GM12891 (cell line): ENCODE measurements around the gene ADCY3.

Experiments used
- DNase-seq: peaks from one replicate; pipeline ENCODE4 v3.0.0; 2011; ENCODE audit warnings: low spot score; ENCODE audit not compliant: insufficient read length
- FAIRE-seq: peaks from 2 replicates; lab custom pipeline; 2011; peaks lifted over from hg19 to GRCh38; lab: Jason Lieb, UNC
- PAX5 ChIP-seq: IDR thresholded peaks from 2 replicates; pipeline ENCODE4 v1.6.1; 2011; ENCODE audit warnings: low read length, moderate library complexity, mild to moderate bottlenecking; ENCODE audit not compliant: insufficient read depth, severe bottlenecking
- POLR2A ChIP-seq: IDR thresholded peaks from 2 replicates; pipeline ENCODE4 v1.6.1; 2011; ENCODE audit warnings: low read depth, low read length, control low read depth
- POLR2AphosphoS5 ChIP-seq: IDR thresholded peaks from 2 replicates; pipeline ENCODE4 v1.6.1; 2011; ENCODE audit warnings: low read depth, low read length, control low read depth
- POU2F2 ChIP-seq: IDR thresholded peaks from 2 replicates; pipeline ENCODE4 v1.6.1; 2011; ENCODE audit warnings: low read depth, mild to moderate bottlenecking, control low read depth, low read length, moderate library complexity
- SPI1 ChIP-seq: IDR thresholded peaks from 2 replicates; pipeline ENCODE4 v1.6.1; 2011; ENCODE audit warnings: low read depth, low read length, control low read depth
- TAF1 ChIP-seq: IDR thresholded peaks from 2 replicates; pipeline ENCODE4 v1.6.1; 2011; ENCODE audit warnings: low read depth, low read length, control low read depth

Gene ADCY3

DNA sequence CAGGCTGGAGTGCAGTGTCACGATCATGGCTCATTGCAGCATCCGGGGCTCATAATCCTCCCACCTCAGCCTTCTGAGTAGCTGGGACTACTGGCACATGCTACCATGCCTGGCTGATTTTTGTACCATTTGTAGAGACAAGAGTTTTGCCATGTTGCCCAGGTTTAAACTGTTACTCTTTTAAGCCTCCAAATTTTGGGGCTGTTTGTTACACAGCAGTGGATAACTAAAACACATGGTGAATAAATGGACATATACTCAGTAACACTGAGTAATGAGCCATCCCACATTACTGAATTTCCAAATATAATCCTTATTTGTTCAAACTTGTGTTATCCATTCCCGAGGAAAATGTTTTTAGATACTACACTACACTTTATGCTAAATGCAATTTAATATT lies 9.8 kb downstream of the ADCY3 start:
- DNase-seq, result no peak
- no peak for TF ChIP-seq TAF1
- FAIRE-seq, result no peak

DNA sequence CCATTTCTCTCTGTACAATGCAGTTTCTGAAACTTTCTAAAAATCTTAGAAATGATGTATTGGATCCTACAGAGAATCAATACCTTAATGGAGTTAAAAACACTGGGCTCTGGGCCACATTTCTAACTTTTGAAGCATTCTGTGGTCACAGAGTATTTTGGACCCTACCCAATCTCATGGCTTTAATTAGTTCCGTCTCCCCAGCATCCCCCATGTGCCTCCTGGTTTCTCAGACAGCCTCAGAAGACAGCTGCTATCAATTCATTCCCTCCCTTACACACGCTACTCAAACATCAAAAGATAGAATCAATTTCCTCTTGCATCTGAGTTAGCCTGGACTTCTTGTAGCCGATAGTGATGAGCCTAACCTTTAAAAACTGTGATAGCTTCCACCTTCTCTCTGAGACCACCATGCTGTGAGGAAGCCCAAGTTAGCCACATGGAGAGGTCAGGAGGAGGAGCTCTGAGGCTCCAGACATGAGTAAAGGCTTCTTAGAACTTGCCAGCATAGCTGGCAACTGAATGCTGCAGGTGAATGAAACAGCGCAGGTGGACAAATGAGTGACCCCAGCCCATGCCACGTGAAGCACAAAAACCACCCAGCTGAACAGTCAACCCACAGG lies 10.4 kb downstream of the ADCY3 start:
- TF ChIP-seq PAX5 (no peak), TAF1 (no peak), POLR2A (no peak), POU2F2 (no peak), SPI1 (no peak), POLR2AphosphoS5 (no peak)
- FAIRE-seq (no peak), DNase-seq (no peak)

DNA sequence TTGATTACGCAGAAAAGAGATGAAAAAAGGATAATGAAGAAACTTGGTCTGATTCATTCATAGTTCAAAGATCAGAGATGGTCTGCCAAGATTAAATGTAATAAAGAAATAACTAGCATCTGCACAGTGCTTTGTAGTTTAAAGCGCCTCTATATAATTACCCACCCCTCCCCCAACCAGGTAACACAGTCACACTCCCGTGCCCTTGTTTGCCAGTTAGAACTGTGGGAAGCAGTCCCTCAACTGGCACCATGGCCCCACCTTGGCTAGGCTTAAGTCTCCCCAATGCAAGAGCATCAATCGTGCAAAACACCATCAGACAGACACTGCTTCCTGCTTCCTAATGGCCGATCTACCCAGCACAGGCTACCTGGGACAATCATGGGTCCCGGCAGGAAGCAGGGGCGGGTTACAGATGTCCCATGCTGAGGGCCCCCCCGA lies 11.6 kb downstream of the ADCY3 start:
- DNase-seq (no peak), FAIRE-seq (no peak)
- no peak for TF ChIP-seq SPI1
- no peak for TF ChIP-seq POLR2AphosphoS5
- TF ChIP-seq POLR2A, result no peak
- no peak for TF ChIP-seq POU2F2
- no peak for TF ChIP-seq PAX5
- TF ChIP-seq TAF1, result no peak

DNA sequence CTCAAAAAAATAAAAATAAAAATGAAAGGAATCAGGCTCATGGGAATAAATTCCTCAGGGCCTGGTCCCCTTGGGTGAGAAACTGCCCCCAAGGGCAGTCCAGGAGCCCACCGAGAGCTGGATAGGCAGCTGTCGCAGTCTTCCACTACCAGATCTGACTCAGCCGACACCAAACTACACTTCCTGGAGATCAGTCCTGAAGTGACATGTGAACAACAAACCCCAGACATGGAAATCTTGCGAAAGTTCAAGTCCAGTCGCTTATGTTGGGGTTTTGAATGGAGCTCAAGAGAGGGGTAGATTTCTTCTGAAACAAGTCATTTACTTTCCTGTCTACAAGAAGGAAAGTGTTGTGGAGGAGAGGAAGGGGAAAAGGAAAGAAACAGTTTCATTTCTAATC lies 12.9 kb downstream of the ADCY3 start:
- DNase-seq, result no peak
- FAIRE-seq, result no peak
- TF ChIP-seq POLR2AphosphoS5, result no peak
- no peak for TF ChIP-seq PAX5
- no peak for TF ChIP-seq POU2F2
- no peak for TF ChIP-seq TAF1
- no peak for TF ChIP-seq POLR2A
- no peak for TF ChIP-seq SPI1

DNA sequence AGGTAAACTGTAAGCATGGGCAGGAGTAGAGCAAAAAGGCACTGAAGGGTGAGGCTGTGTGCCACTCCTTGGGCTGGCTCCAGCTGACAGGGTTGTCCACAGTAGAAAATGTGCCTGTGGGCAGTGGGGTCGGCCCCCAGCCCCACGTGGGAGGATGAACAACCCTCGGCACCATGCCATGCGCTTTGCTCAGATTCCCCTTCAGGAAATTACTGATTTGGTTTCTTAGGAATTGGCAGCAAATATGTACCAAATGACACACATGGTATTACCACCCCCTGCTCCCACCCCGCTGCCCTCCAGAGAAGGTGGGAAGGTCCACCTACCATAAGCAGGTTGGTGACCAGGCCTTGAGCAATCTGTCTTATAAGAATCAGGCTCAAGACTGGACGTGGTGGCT lies 13.6 kb downstream of the ADCY3 start:
- TF ChIP-seq PAX5 (no peak), SPI1 (no peak), POLR2A (no peak)
- no peak for DNase-seq
- no peak for FAIRE-seq

DNA sequence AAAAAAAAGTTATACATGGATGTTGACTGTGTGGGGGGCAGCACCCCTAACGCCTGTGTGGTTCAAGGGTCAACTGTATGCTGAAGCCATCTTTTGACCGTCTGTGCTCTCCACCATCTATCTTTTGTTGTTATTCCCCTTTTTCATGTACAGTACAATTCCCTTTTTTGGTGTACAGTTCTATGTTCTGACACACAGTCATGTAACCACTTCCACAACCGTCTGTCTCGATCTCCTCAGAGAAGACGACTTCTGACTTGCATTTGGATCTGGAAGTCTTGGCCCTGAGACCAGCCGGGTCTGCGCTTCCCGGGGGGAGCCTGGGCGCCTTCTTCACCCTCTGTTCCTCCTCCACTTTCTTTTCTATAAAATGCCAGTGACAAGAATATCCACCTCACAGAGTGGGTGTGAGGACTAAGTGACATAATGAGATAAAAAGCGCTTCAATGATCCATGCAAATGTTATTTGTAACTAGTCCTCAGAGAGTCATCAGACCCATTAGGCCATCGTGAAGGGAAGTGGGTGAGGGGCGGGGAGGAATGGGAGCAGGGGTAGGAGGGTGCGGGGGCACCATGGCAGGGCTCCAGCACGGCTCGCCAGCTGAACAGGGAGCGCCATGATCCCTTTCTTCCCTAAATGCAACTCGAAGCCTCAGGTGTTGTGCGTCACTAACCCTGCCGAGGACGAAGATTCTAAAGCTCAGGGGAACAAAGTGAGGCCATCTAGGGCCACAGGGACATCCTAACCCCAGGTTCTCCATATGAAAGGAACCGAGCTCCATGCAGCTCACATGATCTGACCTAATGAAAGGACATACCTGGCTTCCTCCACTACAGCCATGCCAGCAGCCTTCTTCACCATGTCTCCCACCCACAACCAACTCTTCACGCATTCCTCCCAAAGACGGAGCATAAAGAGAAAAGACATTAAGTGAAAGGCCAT lies 16.6 kb downstream of the ADCY3 start:
- no peak for TF ChIP-seq SPI1
- DNase-seq (no peak), FAIRE-seq (no peak)

DNA sequence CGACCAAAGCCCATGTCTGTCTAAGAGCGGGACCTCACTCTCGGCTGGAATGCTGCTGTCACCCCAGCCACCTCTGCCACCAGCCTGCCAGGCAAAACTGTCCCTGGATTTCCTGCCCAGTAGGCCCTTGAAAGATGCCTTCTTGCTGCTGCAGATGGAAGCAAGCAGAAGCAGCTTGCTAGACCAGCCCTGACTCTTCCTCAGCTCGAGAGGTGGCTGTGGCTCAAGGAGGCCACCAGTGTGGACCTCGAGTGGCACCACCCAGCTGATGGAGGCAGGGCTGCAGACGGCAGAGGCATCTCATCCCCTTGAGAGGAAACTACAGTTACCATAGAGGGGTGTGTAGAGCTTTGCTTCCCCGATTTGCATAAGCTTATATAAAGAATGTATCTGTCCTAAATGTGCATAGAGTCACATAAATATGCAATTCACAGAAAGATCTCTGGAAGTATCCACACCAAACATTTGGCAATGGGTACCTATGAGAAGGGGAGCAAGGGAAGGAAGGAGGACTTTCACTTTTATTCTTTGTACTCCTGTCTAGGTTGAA lies 20.6 kb downstream of the ADCY3 start:
- TF ChIP-seq POU2F2 (no peak), SPI1 (no peak), PAX5 (no peak), POLR2A (no peak), POLR2AphosphoS5 (no peak), TAF1 (no peak)
- no peak for FAIRE-seq
- no peak for DNase-seq

DNA sequence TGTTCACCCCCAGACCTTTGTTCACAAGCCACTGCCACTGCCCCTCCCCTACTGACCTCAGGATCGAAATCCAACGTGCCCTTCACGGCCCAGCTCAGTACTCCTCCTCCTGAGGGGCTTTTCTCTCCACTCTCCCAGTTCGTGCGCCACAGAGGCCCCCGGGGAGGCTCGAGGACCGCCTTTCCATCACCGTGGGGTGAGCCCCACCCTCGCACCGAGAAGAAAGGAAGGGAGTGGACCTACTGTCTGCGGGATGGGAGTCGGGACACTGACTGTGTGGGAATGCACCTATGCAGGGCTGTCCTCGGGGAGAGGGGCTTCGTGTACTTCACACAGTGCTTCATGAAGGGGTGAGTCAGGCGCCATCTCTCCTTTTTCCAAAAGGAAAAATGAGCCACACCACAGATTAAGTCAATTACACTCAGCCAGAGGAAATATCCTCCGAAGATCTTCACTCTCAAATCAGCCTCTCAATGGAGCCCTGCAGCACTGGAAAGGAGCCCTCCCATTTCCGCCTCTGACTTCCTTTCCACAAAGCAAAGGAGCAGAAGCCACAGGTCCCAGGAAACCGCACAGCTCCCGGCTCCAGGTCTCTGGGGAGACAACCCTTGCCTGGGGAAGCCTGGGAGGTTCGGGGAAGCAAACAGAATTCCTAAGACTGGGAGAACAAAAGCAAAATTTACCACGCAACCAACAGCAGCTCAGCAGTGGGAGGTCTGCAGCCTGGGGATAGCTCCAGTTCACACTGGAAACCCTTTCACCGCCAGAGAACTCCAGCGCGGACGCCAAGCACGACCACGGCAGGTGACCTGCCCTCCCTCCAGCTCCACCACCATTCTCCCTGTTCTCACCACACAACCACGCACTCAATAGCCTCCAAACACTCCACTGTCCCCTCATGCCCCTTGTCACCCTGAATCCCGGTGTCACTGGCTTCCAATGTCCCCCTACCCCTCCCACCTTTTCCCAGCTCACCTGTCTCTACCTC lies 21.6 kb downstream of the ADCY3 start:
- no peak for DNase-seq
- FAIRE-seq, result no peak
- TF ChIP-seq SPI1 (no peak), POU2F2 (no peak), PAX5 (no peak), POLR2A (no peak)

DNA sequence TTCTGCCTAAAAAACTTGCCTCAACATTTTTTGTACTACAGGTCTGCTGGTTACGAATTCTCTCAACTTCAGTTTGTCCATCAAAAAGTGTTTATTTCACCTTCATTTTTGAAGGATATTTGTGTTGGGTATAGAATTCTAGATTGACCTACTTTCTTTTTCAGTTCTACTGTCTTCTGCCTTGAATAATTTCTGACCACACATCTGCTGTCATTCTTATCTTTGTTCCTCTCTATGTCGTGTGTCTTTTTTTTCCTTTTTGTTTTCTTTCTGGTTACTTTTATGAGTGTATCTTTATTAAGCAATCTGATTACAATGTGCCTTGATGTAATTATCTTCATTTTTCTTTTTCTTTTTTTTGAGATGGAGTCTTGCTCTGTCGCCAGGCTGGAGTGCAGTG lies 25.3 kb downstream of the ADCY3 start:
- FAIRE-seq (no peak), DNase-seq (no peak)
- TF ChIP-seq PAX5, result no peak
- no peak for TF ChIP-seq POLR2AphosphoS5
